GM18907 (cell line): ENCODE measurements around the gene GLMN.
"Not testable (repeated sequence)": the region's sequence is repeated elsewhere in the genome, so short reads cannot be mapped to it uniquely, and the experiment has no call there.

ENCODE experiments used
- ATAC-seq: cut with Tn5 transposase; IDR thresholded peaks from one replicate; pipeline ENCODE4 v1.9.1; 2021; ENCODE audit warnings: mild to moderate bottlenecking, moderate library complexity; ENCODE audit not compliant: unreplicated experiment

The GLMN gene

DNA sequence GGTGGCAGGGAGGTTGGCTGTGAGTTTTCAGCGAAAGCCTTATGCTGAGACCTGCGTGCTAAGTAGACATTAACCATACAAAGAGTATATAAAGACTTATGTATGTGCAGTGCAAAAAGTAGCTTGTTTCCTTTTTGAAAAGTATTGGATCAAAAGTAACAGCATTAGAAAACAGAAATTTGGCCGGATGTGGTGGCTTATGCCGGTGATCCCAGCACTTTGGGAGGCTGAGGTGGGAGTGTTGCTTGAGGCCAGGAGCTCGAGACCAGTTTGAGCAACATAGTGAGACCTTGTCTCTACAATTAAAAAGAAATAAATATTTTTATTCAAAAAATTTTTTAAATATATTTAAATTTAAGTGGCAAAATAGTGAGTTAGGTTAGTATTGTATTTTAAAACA, 2.2 kb upstream of the GLMN start:
- ATAC-seq: no peak

DNA sequence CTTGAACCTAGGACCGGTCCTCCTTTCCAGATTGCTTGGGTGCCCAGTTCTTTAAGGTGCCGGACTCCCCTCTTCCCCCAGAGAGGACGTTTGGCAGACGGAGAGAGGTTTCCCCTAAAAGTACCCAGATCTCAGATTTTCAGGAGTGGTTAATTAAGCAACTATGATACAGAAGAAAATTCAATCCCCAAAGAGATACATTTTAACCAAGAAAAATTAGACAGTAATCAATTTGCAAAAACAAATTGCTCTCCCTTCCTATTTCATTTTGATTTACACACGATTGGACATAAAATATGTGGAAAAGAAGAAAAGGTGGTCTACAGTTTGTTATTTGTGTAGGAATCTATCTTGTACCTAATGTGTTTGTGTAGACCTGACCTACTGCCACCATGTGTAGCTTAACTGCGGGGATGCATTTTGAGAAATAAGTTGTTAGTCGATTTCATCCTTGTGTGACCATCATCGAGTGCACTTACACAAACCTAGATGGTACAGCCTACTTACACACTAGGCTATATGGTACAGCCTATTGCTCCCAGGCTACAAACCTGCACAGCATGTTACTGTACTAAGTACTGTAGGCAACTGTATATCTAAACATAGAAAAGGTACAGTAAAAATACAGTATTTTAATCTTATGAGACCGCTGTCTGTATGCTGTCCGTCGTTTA, 827 bp upstream of the GLMN start:
- ATAC-seq: no peak

DNA sequence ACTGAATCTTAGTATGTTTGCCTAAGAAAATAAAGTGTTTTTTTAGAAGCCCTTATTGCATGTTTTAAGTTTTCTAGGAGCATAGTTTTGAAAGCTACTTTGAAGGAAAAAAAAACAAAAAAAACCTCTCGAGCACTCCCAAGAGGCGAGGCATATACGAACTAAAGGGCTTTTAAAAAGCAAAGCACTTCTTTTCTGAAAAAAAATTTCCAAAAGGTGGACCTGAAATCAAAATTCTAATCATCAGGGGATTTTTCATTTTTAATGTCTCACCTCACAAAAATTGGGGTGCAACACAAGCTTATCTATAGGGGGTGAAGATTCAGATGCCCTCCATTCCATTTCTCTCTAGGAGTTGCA, 594 bp downstream of the GLMN start:
- no peak for ATAC-seq

DNA sequence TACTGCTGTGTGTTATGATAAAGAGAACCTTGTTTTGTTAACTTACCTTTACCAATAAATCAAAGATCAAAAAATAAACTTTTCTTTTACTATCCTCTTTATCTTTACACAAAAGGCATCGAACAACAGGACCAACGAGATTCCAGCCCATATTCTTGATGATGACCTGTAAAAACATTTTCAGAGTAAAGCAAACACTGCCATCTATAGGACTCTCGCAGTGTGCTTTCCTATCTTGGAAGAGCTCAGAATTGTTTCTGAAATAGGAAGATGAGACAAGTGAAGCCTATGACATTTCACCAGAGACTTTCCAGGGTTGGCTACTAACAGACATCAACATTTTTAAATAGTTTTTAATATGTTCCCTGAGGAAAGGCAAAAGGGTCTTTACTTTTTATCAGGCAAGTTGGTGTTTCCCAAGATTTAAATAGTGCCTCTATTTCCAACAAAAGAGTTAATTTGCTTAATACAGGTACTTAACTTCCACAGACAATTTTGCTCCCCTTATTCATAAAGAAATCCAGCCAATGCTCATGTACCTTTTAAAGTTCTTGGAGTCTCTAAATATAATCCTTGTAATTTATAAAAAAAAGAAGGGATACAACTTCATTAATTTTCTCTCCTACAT, 7.3 kb downstream of the GLMN start:
- ATAC-seq: no peak

DNA sequence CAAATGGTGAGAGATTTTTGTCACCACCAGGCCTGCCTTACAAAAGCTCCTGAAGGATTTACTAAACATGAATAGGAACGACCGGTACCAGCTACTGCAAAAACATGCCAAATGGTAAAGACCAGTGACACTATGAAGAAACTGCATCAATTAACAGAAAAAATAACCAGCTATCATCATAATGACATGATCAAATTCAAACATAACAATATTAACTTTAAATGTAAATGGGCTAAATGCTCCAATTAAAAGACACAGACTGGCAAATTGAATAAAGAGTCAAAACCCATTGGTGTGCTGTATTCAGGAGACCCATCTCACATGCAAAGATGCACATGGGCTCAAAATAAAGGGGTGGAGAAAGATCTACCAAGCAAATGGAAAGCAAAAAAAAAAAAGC, 17.4 kb downstream of the GLMN start:
- ATAC-seq: not testable (repeated sequence)

DNA sequence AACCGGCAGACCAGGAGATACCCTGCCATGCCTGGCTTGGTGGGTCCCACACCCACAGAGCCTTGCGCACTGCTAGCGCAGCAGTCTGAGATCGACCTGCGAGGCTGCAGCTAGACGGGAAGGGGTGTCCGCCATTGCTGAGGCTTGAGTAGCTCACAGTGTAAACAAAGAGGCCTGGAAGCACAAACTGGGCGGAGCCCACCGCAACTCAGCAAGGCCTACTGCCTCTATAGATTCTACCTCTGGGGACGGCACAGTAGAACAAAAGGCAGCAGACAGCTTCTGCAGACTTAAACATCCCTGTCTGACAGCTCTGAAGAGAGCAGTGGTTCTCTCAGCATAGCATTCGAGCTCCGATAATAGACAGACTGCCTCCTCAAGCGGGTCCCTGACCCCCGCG, 19.0 kb downstream of the GLMN start:
- ATAC-seq: not testable (repeated sequence)

DNA sequence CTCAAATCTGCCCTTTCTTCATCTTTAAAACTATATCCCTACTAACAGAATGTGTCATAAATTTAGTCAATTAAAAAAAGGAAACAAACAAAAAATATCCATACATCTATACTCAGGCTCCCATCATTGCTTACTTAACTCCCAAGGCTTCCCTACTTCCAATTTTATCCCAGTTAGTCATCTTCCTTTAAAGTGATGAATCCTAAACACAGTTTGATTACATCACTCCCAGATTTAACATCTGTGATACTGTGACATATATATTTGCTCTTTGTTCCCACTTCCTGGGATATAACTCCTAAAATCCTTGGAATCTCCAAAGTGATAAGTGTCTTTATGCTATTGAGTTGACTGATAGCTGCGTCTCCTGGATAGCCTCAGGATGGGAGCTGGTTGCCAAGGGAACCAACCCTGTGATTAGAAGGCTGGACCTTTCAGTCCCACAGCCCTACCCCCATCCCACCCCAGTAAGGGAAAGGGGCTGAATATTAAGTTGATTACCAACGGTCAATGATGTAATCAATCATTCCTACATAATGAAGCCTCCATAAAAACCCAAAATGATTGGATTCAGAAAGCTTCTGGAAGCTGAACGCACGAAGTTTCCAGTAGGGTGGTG, 21.6 kb downstream of the GLMN start:
- ATAC-seq: no peak

DNA sequence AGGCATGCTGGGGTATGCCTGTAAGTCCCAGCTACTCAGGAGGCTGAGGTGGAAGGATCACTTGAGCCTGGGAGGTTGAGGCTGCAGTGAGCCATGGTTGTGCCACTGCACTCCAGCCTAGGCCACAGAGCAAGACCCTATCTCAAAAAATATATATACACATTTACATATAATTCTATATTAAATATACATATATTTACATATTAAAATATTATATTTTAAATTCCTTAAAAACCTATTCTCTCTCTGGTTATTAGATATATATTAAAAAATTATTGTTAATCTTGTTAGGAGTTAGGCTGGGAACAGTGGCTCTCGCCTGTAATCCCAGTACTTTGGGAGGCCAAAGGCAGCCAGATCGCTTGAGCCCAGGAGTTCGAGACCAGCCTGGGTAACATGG, 22.7 kb downstream of the GLMN start:
- ATAC-seq: no peak

DNA sequence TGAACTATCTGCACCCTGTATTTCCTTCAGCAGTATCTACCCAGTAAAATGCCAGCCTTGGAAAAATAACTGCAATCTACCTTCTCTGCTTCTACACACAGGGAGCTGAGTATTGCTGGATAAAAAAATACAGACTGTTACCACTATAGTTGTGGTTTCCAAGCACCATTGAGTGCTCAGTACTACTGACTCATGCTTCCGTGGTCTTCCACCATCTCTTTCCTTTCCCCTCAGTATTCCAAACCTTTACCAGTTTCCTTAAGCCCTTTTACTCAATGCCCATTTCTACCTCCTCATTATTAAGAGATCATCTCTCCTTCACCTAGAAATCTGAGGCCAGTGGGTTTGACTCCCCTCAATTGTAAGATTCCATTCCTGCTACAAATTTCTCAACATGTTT, 23.8 kb downstream of the GLMN start:
- no peak for ATAC-seq

DNA sequence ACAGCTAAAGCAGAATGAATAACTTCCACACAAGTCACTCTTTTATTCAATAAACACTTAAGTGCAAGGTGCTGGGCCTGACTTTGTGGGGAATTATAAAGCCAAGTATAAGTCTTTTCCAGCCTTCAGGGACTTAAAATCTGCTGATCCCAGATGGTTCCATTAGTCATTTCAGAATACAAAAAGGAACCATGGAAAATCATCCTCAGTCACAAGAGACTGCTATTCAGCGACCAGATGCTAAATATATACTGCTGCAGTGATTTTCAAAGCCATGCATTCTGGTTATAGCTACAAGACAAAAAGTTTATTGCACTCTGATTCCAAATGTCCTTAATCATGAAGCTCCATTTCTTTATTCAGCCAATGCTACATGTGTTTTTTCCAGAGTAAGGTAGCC, 25.7 kb downstream of the GLMN start:
- ATAC-seq: no peak

DNA sequence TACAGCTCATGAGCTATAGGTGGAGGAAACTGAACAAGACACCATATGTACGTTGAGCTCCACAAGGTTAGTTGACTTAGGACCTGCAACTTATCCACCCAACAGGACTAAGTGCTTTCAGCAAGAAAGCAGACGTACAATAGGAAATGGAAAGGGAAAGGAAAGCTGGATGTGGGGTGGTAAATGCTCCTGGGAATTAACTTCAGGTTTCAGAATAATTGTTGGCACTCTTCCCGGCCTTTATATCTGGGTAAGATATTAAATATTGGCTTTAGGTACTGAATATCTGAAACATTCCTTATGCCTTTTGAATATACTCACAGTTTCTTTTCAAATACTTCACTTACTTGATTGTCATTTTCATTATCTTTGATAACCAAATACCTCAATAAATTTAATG, 36.3 kb downstream of the GLMN start:
- ATAC-seq: no peak

DNA sequence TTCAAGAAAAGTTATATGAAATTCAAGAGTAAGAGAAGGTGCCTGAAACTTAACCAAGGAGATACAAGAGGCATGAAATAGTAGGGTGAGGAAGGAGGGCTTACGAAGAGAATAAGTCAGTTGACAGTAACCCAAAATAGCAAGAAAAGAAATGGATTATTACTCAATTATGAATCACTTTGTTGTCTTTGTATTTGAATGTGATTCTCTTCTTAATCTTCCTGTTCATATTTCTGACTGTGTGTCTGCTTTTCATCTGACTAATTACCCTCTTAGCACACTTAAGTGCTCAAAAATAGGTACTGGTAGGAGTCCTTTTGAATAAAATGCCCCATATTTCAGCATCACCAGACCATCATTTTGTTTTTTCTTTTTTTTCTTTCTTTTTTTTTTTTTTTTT, 39.4 kb downstream of the GLMN start:
- no peak for ATAC-seq

DNA sequence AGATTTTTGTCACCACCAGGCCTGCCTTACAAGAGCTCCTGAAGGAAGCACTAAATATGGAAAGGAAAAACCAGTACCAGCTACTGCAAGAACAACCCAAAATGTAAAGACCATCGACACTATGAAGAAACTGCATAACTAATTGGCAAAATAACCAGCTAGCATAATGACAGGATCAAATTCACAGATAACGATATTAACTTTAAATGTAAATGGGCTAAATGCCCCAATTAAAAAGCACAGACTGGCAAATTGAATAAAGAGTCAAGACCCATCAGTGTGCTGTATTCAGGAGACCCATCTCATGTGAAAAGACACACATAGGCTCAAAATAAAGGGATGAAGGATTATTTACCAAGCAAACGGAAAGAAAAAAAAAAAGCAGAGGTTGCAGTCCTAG, 44.1 kb downstream of the GLMN start:
- ATAC-seq: not testable (repeated sequence)

DNA sequence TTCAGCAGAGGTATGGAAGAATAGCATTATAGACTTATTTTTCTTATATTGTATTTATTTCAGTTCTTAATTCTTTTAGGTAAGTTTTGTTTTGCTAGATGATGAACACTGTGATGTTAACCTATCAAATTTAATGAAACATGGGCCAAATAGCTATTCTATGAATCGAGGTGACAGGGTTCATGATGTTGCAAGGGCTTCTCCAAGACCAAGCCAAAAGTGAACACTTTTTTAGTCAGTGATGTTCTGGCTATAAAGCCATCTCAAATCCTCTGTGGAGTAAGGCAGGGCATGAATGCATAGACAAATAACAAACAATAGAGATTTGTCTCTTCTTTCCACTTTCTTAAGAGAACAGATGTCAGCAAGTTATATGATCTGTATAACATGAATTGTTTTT, 54.4 kb downstream of the GLMN start:
- ATAC-seq: no peak

DNA sequence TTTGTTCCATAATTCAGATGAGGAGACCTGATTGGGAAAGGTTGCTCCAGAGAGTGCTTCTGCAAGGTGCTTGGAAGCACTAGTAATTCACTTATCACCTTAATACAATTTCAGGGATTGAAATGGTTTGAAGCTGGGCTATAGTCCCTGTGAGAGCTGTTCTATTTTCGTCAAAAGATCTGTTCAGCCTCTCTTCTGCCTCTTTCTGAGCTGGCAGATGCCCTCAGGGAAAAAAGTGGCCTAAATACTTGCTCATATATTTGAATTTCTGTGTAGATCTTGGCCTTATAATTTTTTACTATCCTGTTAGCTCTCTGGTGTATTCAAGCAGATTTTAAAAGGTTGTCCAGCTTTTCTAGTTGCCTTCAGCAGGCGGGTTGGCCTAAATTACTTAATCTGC, 58.8 kb downstream of the GLMN start:
- no peak for ATAC-seq

DNA sequence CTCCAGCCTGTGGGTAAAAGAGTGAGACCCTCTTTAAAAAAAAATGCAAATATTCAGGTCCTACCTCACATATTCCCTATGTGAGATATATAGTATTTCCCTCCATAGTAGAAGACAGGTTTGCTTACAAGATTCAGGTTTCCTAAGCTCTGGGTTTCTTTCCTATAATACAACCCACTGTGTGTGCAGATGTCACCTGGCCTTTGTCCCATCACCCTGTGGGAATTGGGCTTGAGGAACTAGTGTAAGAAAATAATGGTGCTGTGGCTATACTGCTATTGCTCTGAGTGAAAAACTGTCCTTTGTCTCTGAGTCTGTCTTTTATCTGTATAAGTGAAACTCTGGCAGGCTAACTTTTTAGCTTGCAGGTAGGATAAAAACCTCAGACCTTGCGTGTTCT, 68.1 kb downstream of the GLMN start:
- ATAC-seq: no peak

DNA sequence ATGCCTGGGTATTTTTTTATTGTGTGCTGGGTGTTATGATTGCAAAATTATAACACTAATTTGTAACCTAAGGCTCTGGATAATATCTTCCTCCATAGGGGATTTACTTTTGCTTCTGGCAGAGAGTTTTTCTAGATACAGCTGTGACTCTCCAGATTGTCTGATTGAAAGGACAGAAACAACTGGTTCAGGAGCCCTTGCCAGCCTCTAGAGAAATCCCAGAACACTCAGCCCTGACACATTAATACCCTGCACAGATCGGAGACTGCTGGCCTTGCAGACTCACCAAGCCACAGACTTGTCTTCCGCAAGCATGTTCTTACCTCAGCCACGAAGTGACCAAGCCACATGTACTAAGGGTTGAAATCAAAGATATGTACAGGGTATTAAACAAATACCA, 70.4 kb downstream of the GLMN start:
- no peak for ATAC-seq

DNA sequence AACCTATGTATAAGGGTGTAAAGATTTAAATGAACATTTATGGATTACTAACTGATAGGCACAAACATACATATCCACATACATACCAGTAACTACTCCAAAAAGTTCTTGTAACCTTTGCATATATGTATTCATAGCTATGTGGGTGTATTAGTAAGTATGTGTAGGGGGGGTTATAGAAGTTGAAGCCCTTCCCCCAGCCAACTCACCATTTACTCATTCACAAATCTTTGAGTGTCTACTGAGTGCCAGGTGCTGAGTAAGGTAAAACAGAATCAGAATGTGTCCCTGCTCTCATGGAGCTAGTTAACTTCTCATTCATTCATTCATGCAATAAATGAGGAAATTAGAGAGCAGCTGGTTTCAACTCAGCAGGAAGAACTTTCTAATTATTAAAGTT, 79.8 kb downstream of the GLMN start:
- ATAC-seq: no peak

DNA sequence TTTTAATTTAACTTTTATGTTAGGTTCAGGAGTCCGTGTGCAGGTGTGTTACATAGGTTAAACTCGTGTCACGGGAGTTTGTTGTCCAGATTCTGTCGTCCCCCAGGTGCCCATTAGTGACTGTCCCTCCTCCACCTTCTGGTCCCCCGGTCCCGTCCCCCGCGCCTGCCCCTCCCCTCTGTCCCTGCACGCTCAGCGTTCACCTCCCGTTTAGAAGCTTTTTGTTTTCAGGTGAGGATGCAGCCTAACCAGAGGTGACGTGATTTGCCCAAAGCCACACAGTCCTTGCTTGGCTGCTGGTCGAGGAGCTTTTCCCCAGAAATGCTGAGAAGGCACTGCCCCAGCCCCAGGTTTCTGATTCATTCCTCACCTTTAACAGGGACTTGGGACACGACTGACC, 80.2 kb downstream of the GLMN start:
- ATAC-seq: no peak

DNA sequence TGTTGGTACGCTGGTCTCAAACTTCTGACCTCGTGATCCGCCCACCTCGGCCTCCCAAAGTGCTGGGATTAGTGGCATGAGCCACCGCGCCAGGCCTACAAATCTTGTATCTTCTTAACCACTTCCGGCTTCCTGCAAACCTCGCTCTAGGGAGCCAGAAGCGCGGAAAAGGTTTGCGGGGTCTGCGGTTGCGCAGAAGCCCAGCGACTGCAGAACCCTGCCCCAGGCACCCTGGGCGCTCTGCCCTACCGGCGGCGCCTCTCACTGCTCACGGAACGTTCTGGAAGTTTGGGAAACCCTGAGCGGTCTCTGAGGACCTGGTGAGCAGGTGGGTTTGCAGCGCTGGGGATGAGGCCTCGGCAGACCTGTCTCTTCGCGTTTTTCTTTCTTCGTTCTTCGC, 81.1 kb downstream of the GLMN start, which contains the start of gene C1orf146:
Gene C1orf146 (plus strand): TSS at position 195 of the 400 bp plus-strand sequence. CDS start 13,506 bp downstream, outside the sequence.
- ATAC-seq: no peak

DNA sequence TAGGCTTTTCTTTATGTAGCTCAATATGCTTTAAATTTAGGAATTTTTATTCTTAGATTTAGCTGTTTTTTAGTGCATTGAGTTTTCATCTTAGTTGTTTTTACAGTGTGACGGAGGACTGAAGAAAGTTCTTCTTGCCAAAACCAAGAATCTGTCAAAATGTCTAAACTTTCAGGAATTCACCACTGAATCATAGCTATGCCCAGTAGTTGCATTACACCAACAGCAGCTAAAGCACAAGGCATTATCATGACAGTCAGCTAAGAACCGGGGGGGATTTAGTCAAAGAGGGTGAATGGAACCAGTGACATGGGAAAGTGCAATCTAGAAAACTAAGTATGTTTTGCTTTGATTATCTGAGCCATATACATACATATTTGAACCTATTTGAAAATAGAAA, 87.6 kb downstream of the GLMN start:
- ATAC-seq: no peak

DNA sequence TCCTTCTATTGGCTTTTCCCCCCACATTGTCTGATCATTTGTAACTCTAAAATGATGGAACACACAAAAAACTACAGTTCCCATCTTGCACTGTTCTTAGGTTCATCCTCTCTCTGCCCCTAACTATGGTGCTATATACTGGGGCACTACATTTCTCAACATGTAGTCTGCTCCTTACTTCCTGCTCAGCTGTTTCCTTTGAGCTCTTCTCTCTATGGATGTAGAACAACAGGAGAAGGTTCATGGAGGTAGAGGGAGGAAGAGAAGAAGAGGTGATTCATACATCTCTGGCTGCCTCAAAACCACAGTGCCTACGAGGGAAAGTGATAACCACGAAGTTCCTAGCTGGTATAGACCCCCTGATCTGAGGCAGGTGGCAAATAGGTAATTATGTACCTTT, 88.1 kb downstream of the GLMN start:
- ATAC-seq: no peak

DNA sequence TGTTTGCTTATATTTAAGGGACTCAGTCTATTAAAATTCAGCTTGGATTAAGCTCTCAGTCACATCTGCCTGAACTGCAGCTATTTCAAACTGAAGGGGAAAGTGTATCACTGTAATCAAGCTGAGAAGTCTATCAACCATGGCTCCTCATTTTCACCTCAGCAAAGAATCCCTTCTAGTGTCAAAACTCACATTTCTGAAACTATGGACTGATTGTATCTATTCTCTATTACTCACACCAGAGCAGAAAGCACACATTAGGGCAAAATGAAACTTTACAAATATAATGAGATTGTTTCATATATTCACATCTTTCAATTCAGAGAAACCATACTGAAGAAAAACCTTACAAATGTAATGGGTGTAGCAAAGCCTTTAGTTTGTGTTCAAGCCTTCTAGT, 95.7 kb downstream of the GLMN start:
- ATAC-seq: no peak
